Posterior cingulate gyrus (tissue), 11 donors: ENCODE results near the gene MAPK8.

Source experiments
- DNase-seq, 10 donors: peaks; one replicate each; pipeline versions ENCODE4 v3.0.0 to v3.0.0-alpha.2; 2020 to 2021; ENCODE audit warnings: mixed read lengths in 3 of 10
- intact Hi-C: fragments of 100-400 bp; cut with DNase I; formaldehyde crosslinking; loops from one replicate; pipeline ENCODE4 v1.15.1; 2023

MAPK8 gene

GRCh38 chr10:48469516-48470020 is 163.1 kb downstream of the MAPK8 start:
- peak in 2 of 10 donors; percentile 5 to 67 for DNase-seq
- intact Hi-C loops, result no loop called here

GRCh38 chr10:48470115-48470892 is 163.8 kb downstream of the MAPK8 start:
- intact Hi-C loops, result no loop called here
- DNase-seq, result peak in 5 of 10 donors; percentile 40 to 88 (median 63)

- DNase-seq, result peak in 1 of 10 donors; percentile 67
- intact Hi-C loops, result no loop called here
These were observed 164.7 kb downstream of the MAPK8 start for GRCh38 chr10:48470893-48471805.

GRCh38 chr10:48472501-48473069 is 166.1 kb downstream of the MAPK8 start:
- intact Hi-C loops, result no loop called here
- no peak for DNase-seq

GRCh38 chr10:48473704-48474103 is 167.2 kb downstream of the MAPK8 start:
- DNase-seq, result no peak
- intact Hi-C loops, result no loop called here

- intact Hi-C loops, result no loop called here
- no peak for DNase-seq
These were observed 168.4 kb downstream of the MAPK8 start for GRCh38 chr10:48474765-48475365.

GRCh38 chr10:48475943-48476278 is 169.4 kb downstream of the MAPK8 start:
- no peak for DNase-seq
- intact Hi-C loops, result no loop called here

- intact Hi-C loops, result no loop called here
- peak in 1 of 10 donors; percentile 12 for DNase-seq
These were observed 170.0 kb downstream of the MAPK8 start for GRCh38 chr10:48476279-48476982.

- intact Hi-C loops, result no loop called here
- DNase-seq, result no peak
These were observed 170.7 kb downstream of the MAPK8 start for GRCh38 chr10:48477141-48477540.

- no peak for DNase-seq
- intact Hi-C loops, result no loop called here
These were observed 171.1 kb downstream of the MAPK8 start for GRCh38 chr10:48477616-48478015.

- no peak for DNase-seq
- intact Hi-C loops, result no loop called here
These were observed 172.0 kb downstream of the MAPK8 start for GRCh38 chr10:48478469-48478868.

GRCh38 chr10:48478980-48479811 is 172.7 kb downstream of the MAPK8 start:
- intact Hi-C loops, result no loop called here
- peak in 2 of 10 donors; percentile 7 to 75 for DNase-seq

GRCh38 chr10:48480397-48481374 is 174.2 kb downstream of the MAPK8 start:
- intact Hi-C loops, result no loop called here
- DNase-seq, result peak in 2 of 10 donors; percentile 12 to 68

- no peak for DNase-seq
- intact Hi-C loops, result no loop called here
These were observed 174.9 kb downstream of the MAPK8 start for GRCh38 chr10:48481385-48481784.

- intact Hi-C loops, result no loop called here
- DNase-seq, result no peak
These were observed 175.7 kb downstream of the MAPK8 start for GRCh38 chr10:48482207-48482606.

- DNase-seq, result no peak
- intact Hi-C loops, result no loop called here
These were observed 178.4 kb downstream of the MAPK8 start for GRCh38 chr10:48484911-48485310.

GRCh38 chr10:48485711-48486110 is 179.2 kb downstream of the MAPK8 start:
- intact Hi-C loops, result no loop called here
- DNase-seq, result no peak

GRCh38 chr10:48487244-48487643 is 180.8 kb downstream of the MAPK8 start:
- intact Hi-C loops, result no loop called here
- no peak for DNase-seq
